ENCODE data around the gene HILPDA.

DNA sequence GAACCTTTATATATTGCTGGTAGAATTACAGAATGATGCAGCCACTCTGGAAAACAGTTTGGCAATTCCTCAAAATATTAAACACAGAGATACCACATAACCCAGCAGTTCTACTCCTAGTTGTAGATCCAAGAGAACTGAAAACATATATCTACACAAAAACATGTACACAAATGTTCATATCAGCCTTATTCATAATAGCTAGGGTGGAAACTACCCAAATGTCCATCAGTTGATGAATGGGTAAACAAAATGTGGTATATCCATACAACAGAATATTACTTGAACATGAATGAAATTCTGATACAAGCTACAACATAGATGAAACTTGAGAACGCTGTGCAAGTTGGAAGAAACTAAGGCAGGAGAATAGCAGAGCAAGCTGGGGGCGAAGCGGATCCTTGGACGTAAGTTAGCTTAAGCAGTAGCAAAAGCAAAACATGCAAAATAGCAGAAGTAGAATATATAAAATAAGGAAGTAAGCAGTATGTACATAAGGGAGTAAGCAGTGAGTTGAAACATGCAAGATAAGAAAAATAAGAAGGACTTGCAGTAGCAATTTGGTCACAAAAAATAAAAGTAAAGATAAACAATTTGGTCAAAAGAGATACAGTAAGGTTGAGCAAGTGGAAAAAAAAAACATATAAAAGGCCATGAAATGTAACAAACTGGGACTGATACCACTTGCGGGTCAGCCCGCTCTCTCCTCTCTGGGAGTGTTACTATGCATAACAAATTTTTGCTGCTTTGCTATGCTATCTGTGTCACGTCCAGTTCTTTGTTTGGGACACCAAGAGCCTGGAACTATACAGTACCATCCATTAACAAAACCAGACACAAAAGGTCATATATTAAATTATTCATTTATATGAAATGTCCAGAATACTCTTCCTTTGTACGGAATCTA is 18.0 kb upstream of the HILPDA start:
- TF ChIP-seq, protein P1, sequence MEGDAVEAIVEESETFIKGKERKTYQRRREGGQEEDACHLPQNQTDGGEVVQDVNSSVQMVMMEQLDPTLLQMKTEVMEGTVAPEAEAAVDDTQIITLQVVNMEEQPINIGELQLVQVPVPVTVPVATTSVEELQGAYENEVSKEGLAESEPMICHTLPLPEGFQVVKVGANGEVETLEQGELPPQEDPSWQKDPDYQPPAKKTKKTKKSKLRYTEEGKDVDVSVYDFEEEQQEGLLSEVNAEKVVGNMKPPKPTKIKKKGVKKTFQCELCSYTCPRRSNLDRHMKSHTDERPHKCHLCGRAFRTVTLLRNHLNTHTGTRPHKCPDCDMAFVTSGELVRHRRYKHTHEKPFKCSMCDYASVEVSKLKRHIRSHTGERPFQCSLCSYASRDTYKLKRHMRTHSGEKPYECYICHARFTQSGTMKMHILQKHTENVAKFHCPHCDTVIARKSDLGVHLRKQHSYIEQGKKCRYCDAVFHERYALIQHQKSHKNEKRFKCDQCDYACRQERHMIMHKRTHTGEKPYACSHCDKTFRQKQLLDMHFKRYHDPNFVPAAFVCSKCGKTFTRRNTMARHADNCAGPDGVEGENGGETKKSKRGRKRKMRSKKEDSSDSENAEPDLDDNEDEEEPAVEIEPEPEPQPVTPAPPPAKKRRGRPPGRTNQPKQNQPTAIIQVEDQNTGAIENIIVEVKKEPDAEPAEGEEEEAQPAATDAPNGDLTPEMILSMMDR (IDR thresholded peaks at IDR 0.05): no peak
- no peak for TF ChIP-seq POLR2A (IDR thresholded peaks at IDR 0.05)
